ENCODE measurements around the gene MXI1.
A peak's percentile ranks its signal among the peaks of the same experiment; 100 is the strongest.

MXI1 gene

DNA sequence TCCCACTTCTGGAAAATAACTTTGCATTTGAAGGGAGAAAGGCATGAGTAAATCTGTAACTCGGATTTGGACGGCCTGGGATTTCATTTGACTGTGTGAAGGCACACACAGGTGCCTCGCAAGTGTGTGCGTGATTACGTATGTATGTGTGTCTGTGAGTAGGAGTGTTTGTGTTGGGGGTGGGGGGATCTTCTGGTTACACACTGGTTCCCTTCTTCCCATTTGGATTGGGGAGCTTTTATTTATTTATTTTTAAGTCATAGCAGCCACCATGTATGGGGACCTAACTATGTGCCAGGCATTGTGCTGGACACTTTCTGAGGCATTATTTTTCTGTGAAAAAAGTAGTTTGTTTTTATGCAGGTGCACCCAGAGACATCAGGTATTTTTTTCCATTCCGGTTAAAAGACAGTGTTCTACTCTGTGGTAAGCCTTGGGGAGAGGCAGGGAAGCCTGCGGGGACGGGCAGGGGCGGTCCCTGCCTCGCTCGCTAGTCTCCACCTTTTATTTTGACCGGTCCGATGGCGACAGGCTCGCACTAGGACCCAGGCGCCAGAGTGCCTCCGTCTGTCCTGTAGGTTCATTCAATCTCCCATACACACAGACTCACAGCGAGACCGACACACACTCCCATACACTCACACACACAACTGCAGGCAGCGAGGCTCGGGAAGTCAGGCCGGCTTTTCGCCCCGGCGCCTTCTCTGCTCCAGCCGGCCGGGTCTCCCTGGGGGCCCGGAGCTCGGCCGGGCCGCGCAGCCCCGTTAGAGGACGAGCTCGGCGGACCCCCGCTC is at the start of gene MXI1:
Gene MXI1 (plus strand): TSS at position 595 of the 794 bp plus-strand sequence. CDS start 204 bp downstream, outside the sequence.
- TF ChIP-seq ARNTL (CRISPR knock-in tag; IDR thresholded peaks at IDR 0.05; ENCODE audit: borderline replicate concordance, low read depth) (no peak), ZFP3 (CRISPR knock-in tag; IDR thresholded peaks at IDR 0.05) (0 out of 2 replicates have a peak, but pooled peaks have one; percentile 34), SNAI2 (CRISPR knock-in tag; IDR thresholded peaks at IDR 0.05) (no peak)
- peak; percentile 69 for ATAC-seq

- TF ChIP-seq CSDC2 (CRISPR knock-in tag; IDR thresholded peaks at IDR 0.05) (no peak), OSR1 (CRISPR knock-in tag; IDR thresholded peaks at IDR 0.05) (no peak), PPARA (CRISPR knock-in tag; IDR thresholded peaks at IDR 0.05; ENCODE audit: borderline replicate concordance) (no peak), TOX (CRISPR knock-in tag; IDR thresholded peaks at IDR 0.05; ENCODE audit: borderline replicate concordance) (no peak), RARB (CRISPR knock-in tag; IDR thresholded peaks at IDR 0.05) (no peak), ISL1 (CRISPR knock-in tag; IDR thresholded peaks at IDR 0.05) (no peak), ZNF8 (CRISPR knock-in tag; IDR thresholded peaks at IDR 0.05) (no peak), POU6F1 (CRISPR knock-in tag; IDR thresholded peaks at IDR 0.05; ENCODE audit: borderline replicate concordance, low read depth) (no peak), ARNTL (CRISPR knock-in tag; IDR thresholded peaks at IDR 0.05; ENCODE audit: borderline replicate concordance, low read depth) (no peak), ZNF565 (CRISPR knock-in tag; conservative IDR thresholded peaks at IDR 0.05; ENCODE audit: low read depth) (no peak), BACH2 (CRISPR knock-in tag; IDR thresholded peaks at IDR 0.05; ENCODE audit: borderline replicate concordance) (no peak), TCF4 (CRISPR knock-in tag; IDR thresholded peaks at IDR 0.05; ENCODE audit: borderline replicate concordance) (no peak)
- TF ChIP-seq, protein P1, sequence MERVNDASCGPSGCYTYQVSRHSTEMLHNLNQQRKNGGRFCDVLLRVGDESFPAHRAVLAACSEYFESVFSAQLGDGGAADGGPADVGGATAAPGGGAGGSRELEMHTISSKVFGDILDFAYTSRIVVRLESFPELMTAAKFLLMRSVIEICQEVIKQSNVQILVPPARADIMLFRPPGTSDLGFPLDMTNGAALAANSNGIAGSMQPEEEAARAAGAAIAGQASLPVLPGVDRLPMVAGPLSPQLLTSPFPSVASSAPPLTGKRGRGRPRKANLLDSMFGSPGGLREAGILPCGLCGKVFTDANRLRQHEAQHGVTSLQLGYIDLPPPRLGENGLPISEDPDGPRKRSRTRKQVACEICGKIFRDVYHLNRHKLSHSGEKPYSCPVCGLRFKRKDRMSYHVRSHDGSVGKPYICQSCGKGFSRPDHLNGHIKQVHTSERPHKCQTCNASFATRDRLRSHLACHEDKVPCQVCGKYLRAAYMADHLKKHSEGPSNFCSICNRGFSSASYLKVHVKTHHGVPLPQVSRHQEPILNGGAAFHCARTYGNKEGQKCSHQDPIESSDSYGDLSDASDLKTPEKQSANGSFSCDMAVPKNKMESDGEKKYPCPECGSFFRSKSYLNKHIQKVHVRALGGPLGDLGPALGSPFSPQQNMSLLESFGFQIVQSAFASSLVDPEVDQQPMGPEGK (CRISPR knock-in tag; IDR thresholded peaks at IDR 0.05; ENCODE audit: borderline replicate concordance) = no peak
- TF ChIP-seq, protein P2, sequence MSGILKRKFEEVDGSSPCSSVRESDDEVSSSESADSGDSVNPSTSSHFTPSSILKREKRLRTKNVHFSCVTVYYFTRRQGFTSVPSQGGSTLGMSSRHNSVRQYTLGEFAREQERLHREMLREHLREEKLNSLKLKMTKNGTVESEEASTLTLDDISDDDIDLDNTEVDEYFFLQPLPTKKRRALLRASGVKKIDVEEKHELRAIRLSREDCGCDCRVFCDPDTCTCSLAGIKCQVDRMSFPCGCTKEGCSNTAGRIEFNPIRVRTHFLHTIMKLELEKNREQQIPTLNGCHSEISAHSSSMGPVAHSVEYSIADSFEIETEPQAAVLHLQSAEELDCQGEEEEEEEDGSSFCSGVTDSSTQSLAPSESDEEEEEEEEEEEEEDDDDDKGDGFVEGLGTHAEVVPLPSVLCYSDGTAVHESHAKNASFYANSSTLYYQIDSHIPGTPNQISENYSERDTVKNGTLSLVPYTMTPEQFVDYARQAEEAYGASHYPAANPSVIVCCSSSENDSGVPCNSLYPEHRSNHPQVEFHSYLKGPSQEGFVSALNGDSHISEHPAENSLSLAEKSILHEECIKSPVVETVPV (CRISPR knock-in tag; IDR thresholded peaks at IDR 0.05) = no peak
- ATAC-seq = no peak
Observed at GRCh38 chr10:110158051-110159005, 49.1 kb upstream of the MXI1 start.

GRCh38 chr10:110160081-110160480 is 47.3 kb upstream of the MXI1 start:
- no peak for TF ChIP-seq ARNTL (CRISPR knock-in tag; IDR thresholded peaks at IDR 0.05; ENCODE audit: borderline replicate concordance, low read depth)
- no peak for TF ChIP-seq PPARA (CRISPR knock-in tag; IDR thresholded peaks at IDR 0.05; ENCODE audit: borderline replicate concordance)
- TF ChIP-seq, protein P3, sequence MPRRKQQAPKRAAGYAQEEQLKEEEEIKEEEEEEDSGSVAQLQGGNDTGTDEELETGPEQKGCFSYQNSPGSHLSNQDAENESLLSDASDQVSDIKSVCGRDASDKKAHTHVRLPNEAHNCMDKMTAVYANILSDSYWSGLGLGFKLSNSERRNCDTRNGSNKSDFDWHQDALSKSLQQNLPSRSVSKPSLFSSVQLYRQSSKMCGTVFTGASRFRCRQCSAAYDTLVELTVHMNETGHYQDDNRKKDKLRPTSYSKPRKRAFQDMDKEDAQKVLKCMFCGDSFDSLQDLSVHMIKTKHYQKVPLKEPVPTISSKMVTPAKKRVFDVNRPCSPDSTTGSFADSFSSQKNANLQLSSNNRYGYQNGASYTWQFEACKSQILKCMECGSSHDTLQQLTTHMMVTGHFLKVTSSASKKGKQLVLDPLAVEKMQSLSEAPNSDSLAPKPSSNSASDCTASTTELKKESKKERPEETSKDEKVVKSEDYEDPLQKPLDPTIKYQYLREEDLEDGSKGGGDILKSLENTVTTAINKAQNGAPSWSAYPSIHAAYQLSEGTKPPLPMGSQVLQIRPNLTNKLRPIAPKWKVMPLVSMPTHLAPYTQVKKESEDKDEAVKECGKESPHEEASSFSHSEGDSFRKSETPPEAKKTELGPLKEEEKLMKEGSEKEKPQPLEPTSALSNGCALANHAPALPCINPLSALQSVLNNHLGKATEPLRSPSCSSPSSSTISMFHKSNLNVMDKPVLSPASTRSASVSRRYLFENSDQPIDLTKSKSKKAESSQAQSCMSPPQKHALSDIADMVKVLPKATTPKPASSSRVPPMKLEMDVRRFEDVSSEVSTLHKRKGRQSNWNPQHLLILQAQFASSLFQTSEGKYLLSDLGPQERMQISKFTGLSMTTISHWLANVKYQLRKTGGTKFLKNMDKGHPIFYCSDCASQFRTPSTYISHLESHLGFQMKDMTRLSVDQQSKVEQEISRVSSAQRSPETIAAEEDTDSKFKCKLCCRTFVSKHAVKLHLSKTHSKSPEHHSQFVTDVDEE (CRISPR knock-in tag; IDR thresholded peaks at IDR 0.05) = no peak
- TF ChIP-seq ZC3H10 (CRISPR knock-in tag; IDR thresholded peaks at IDR 0.05) = no peak
- no peak for TF ChIP-seq TCF4 (CRISPR knock-in tag; IDR thresholded peaks at IDR 0.05; ENCODE audit: borderline replicate concordance)
- TF ChIP-seq, protein P1 (CRISPR knock-in tag; IDR thresholded peaks at IDR 0.05; ENCODE audit: borderline replicate concordance) = no peak
- ATAC-seq = no peak
